ENCODE data around the gene MINDY4.
"Not testable (repeated sequence)": the region's sequence is repeated elsewhere in the genome, so short reads cannot be mapped to it uniquely, and the experiment has no call there.

The MINDY4 gene

GRCh38 chr7:30799206-30799975 is 28.2 kb downstream of the MINDY4 start:
- Mint-ChIP-seq H3K36me3 (ENCODE audit: low read depth) (no peaks in the 10 kb centered on the region), H3K27ac (no peak overlapping the region), H3K4me1 (ENCODE audit: low read depth) (peaks cover 6% of the 10 kb centered on the region), H3K9me3 (no peaks in the 10 kb centered on the region), H3K27me3 (no peaks in the 10 kb centered on the region), H3K4me3 (no peak overlapping the region)

GRCh38 chr7:30799976-30800661 is 28.9 kb downstream of the MINDY4 start:
- no peaks in the 10 kb centered on the region for H3K9me3 Mint-ChIP-seq
- H3K4me1 Mint-ChIP-seq (ENCODE audit: low read depth), result peaks cover 6% of the 10 kb centered on the region
- no peak overlapping the region for H3K27ac Mint-ChIP-seq
- H3K27me3 Mint-ChIP-seq, result no peaks in the 10 kb centered on the region
- no peaks in the 10 kb centered on the region for H3K36me3 Mint-ChIP-seq (ENCODE audit: low read depth)
- no peak overlapping the region for H3K4me3 Mint-ChIP-seq

- Mint-ChIP-seq H3K9me3 (no peaks in the 10 kb centered on the region), H3K36me3 (ENCODE audit: low read depth) (no peaks in the 10 kb centered on the region), H3K27ac (no peak overlapping the region), H3K4me3 (no peak overlapping the region), H3K4me1 (ENCODE audit: low read depth) (peaks cover 6% of the 10 kb centered on the region), H3K27me3 (no peaks in the 10 kb centered on the region)
Measured at GRCh38 chr7:30800785-30801252, 29.6 kb downstream of the MINDY4 start.

- no peak overlapping the region for H3K4me3 Mint-ChIP-seq
Measured at GRCh38 chr7:30802812-30803211, 31.6 kb downstream of the MINDY4 start.

GRCh38 chr7:30804078-30804661 is 33.0 kb downstream of the MINDY4 start:
- Mint-ChIP-seq H3K27me3 (no peaks in the 10 kb centered on the region), H3K9me3 (no peaks in the 10 kb centered on the region), H3K36me3 (ENCODE audit: low read depth) (no peaks in the 10 kb centered on the region), H3K4me1 (ENCODE audit: low read depth) (no peaks in the 10 kb centered on the region), H3K27ac (no peak overlapping the region), H3K4me3 (no peak overlapping the region)

More at GRCh38 chr7:30802812-30803211, 31.6 kb downstream of the MINDY4 start:
- no peaks in the 10 kb centered on the region for H3K9me3 Mint-ChIP-seq
- no peaks in the 10 kb centered on the region for H3K4me1 Mint-ChIP-seq (ENCODE audit: low read depth)
- no peaks in the 10 kb centered on the region for H3K27me3 Mint-ChIP-seq
- H3K27ac Mint-ChIP-seq, result no peak overlapping the region
- H3K36me3 Mint-ChIP-seq (ENCODE audit: low read depth), result no peaks in the 10 kb centered on the region

GRCh38 chr7:30805081-30805691 is 34.0 kb downstream of the MINDY4 start:
- no peaks in the 10 kb centered on the region for H3K4me1 Mint-ChIP-seq (ENCODE audit: low read depth)
- H3K9me3 Mint-ChIP-seq, result no peaks in the 10 kb centered on the region
- no peak overlapping the region for H3K27ac Mint-ChIP-seq
- H3K27me3 Mint-ChIP-seq, result no peaks in the 10 kb centered on the region
- no peaks in the 10 kb centered on the region for H3K36me3 Mint-ChIP-seq (ENCODE audit: low read depth)
- no peak overlapping the region for H3K4me3 Mint-ChIP-seq

GRCh38 chr7:30805931-30806330 is 34.7 kb downstream of the MINDY4 start:
- H3K36me3 Mint-ChIP-seq (ENCODE audit: low read depth), result no peaks in the 10 kb centered on the region
- H3K9me3 Mint-ChIP-seq, result no peaks in the 10 kb centered on the region
- no peak overlapping the region for H3K27ac Mint-ChIP-seq
- H3K27me3 Mint-ChIP-seq, result no peaks in the 10 kb centered on the region
- no peaks in the 10 kb centered on the region for H3K4me1 Mint-ChIP-seq (ENCODE audit: low read depth)
- H3K4me3 Mint-ChIP-seq, result no peak overlapping the region

- not testable (repeated sequence) for H3K9me3 Mint-ChIP-seq; H3K4me1 Mint-ChIP-seq (ENCODE audit: low read depth); H3K36me3 Mint-ChIP-seq (ENCODE audit: low read depth); H3K4me3 Mint-ChIP-seq; H3K27me3 Mint-ChIP-seq; H3K27ac Mint-ChIP-seq
Measured at GRCh38 chr7:30807477-30807876, 36.3 kb downstream of the MINDY4 start.

- H3K4me3 Mint-ChIP-seq; H3K9me3 Mint-ChIP-seq; H3K27ac Mint-ChIP-seq; H3K36me3 Mint-ChIP-seq (ENCODE audit: low read depth); H3K4me1 Mint-ChIP-seq (ENCODE audit: low read depth); H3K27me3 Mint-ChIP-seq: not testable (repeated sequence)
Measured at GRCh38 chr7:30807941-30808340, 36.7 kb downstream of the MINDY4 start.

GRCh38 chr7:30810986-30811385 is 39.8 kb downstream of the MINDY4 start:
- no peaks in the 10 kb centered on the region for H3K27me3 Mint-ChIP-seq
- H3K36me3 Mint-ChIP-seq (ENCODE audit: low read depth), result no peaks in the 10 kb centered on the region
- H3K27ac Mint-ChIP-seq, result no peak overlapping the region
- no peaks in the 10 kb centered on the region for H3K4me1 Mint-ChIP-seq (ENCODE audit: low read depth)
- H3K4me3 Mint-ChIP-seq, result no peak overlapping the region
- no peaks in the 10 kb centered on the region for H3K9me3 Mint-ChIP-seq

GRCh38 chr7:30812676-30813075 is 41.5 kb downstream of the MINDY4 start:
- Mint-ChIP-seq H3K9me3 (no peaks in the 10 kb centered on the region), H3K27me3 (no peaks in the 10 kb centered on the region), H3K4me1 (ENCODE audit: low read depth) (no peaks in the 10 kb centered on the region), H3K4me3 (no peak overlapping the region), H3K27ac (no peak overlapping the region), H3K36me3 (ENCODE audit: low read depth) (no peaks in the 10 kb centered on the region)

GRCh38 chr7:30813466-30813865 is 42.2 kb downstream of the MINDY4 start:
- Mint-ChIP-seq H3K27me3 (no peaks in the 10 kb centered on the region), H3K27ac (no peak overlapping the region), H3K4me3 (no peak overlapping the region), H3K9me3 (no peaks in the 10 kb centered on the region), H3K4me1 (ENCODE audit: low read depth) (no peaks in the 10 kb centered on the region), H3K36me3 (ENCODE audit: low read depth) (no peaks in the 10 kb centered on the region)

GRCh38 chr7:30814700-30815387 is 43.6 kb downstream of the MINDY4 start:
- Mint-ChIP-seq H3K4me3 (no peak overlapping the region), H3K27me3 (no peaks in the 10 kb centered on the region), H3K27ac (no peak overlapping the region), H3K9me3 (no peaks in the 10 kb centered on the region), H3K4me1 (ENCODE audit: low read depth) (no peaks in the 10 kb centered on the region), H3K36me3 (ENCODE audit: low read depth) (no peaks in the 10 kb centered on the region)

- Mint-ChIP-seq H3K27ac (no peak overlapping the region), H3K36me3 (ENCODE audit: low read depth) (no peaks in the 10 kb centered on the region), H3K9me3 (no peaks in the 10 kb centered on the region), H3K4me1 (ENCODE audit: low read depth) (no peaks in the 10 kb centered on the region), H3K4me3 (no peak overlapping the region), H3K27me3 (no peaks in the 10 kb centered on the region)
Measured at GRCh38 chr7:30815388-30815854, 44.2 kb downstream of the MINDY4 start.

Data from stimulated activated naive CD8-positive, alpha-beta T cell treated with anti-CD3 and anti-CD28 coated beads, Interleukin-15, Interleukin-2, amounts not matched to agents 100 ng/mL and 50 ng/mL, for 24 hours (primary cell).